A549 (cell line): ENCODE data around the gene B3GALT4. TPM values are rescaled to one million over a fixed set of nuclear protein-coding genes. Genes with fewer than 3 reads are reported as not detected.
A peak's percentile ranks its signal among the peaks of the same experiment; 100 is the strongest.

Experiments used
- ATAC-seq, 2 experiments: fragments of 200-7000 bp in 1 of 2; fragments of >200 bp in 1 of 2; cut with Nextera tagmentation in 1 of 2; cut with Tn5 transposase in 1 of 2; 3 replicates each; pipeline versions ENCODE4 v1.8.0 to v1.9.1; 2018 to 2020; ENCODE audit warnings: mild to moderate bottlenecking in 1 of 2, moderate library complexity in 1 of 2
- CTCF ChIA-PET: fragments of 300-600 bp; sonication (Branson Sonifier 250); formaldehyde crosslinking; extraction: SDS; loops from one replicate; lab custom pipeline; 2021; ENCODE audit warnings: antibody characterized with exemption, inconsistent platforms; lab: Yijun Ruan, JAX
- POLR2A ChIA-PET: fragments of 350-600 bp; formaldehyde crosslinking; extraction: SDS; loops from one replicate; lab custom pipeline; 2021; ENCODE audit warnings: antibody characterized with exemption, inconsistent platforms; lab: Yijun Ruan, JAX
- DNase-seq, 2 experiments: peaks; one replicate each; pipeline versions ENCODE4 v3.0.0 to v3.0.0-alpha.2; 2011 to 2016; ENCODE audit warnings: low read depth in 1 of 2, low spot score in 1 of 2
- FAIRE-seq: peaks from 2 replicates; lab custom pipeline; 2011; peaks lifted over from hg19 to GRCh38; lab: Jason Lieb, UNC
- H3K27ac ChIP-seq, 2 experiments: fragments of >200 bp; sonication (Bioruptor Twin); formaldehyde crosslinking; 3 replicates each; pipeline ENCODE4 v1.5.1; 2016 to 2017
- H3K4me1 ChIP-seq: fragments of >200 bp; sonication (Bioruptor Twin); formaldehyde crosslinking; 3 replicates; pipeline ENCODE4 v1.6.1; 2016
- H3K4me2 ChIP-seq: fragments of >200 bp; sonication (Bioruptor Twin); formaldehyde crosslinking; 3 replicates; pipeline ENCODE4 v1.6.1; 2016
- H3K4me3 ChIP-seq: fragments of >200 bp; sonication (Bioruptor Twin); formaldehyde crosslinking; 3 replicates; pipeline ENCODE4 v1.5.1; 2016
- H3K9me3 ChIP-seq: fragments of >200 bp; sonication (Bioruptor Twin); formaldehyde crosslinking; 3 replicates; pipeline ENCODE4 v1.6.1; 2016
- BHLHE40 ChIP-seq: IDR thresholded peaks from 2 replicates; pipeline ENCODE4 v1.6.1; 2012; ENCODE audit warnings: low read depth, low read length, inconsistent platforms
- CBX8 ChIP-seq: fragments of 200-600 bp; sonication (generic); IDR thresholded peaks from 2 replicates; pipeline ENCODE4 v1.6.1; 2016
- E2F6 ChIP-seq: IDR thresholded peaks from 2 replicates; pipeline ENCODE4 v1.6.1; 2012; ENCODE audit warnings: low read depth, borderline replicate concordance
- EHF ChIP-seq: fragments of 250-450 bp; sonication (Bioruptor Pico); IDR thresholded peaks from 2 replicates; pipeline ENCODE4 v1.5.0; 2020; ENCODE audit warnings: mild to moderate bottlenecking
- ESRRA ChIP-seq: fragments of 150-350 bp; IDR thresholded peaks from 2 replicates; pipeline ENCODE4 v1.6.1; 2014; ENCODE audit warnings: mild to moderate bottlenecking, low read length, borderline replicate concordance
- FOSL2 ChIP-seq, 2 experiments: fragments of 450-650 bp in 1 of 2; fragments of >200 bp in 1 of 2; sonication (Bioruptor Twin) in 1 of 2; formaldehyde crosslinking; IDR thresholded peaks; 2 replicates each; pipeline versions ENCODE4 v1.5.0 to v1.6.1; 2016 to 2020; ENCODE audit warnings: mild to moderate bottlenecking in 1 of 2, moderate library complexity in 1 of 2
- FOXS1 ChIP-seq: fragments of 250-450 bp; sonication (Bioruptor Pico); IDR thresholded peaks from 2 replicates; pipeline ENCODE4 v1.5.0; 2020; ENCODE audit warnings: mild to moderate bottlenecking, moderate library complexity
- GATA3 ChIP-seq: IDR thresholded peaks from 2 replicates; pipeline ENCODE4 v1.6.1; 2012; ENCODE audit warnings: borderline replicate concordance
- HDAC2 ChIP-seq: fragments of 200-600 bp; sonication (generic); IDR thresholded peaks from 2 replicates; pipeline ENCODE4 v1.6.1; 2016
- HES2 ChIP-seq: fragments of >200 bp; sonication (Bioruptor Twin); formaldehyde crosslinking; IDR thresholded peaks from 2 replicates; pipeline ENCODE4 v1.6.1; 2016
- HEYL ChIP-seq: fragments of 250-450 bp; sonication (Bioruptor Pico); IDR thresholded peaks from 2 replicates; pipeline ENCODE4 v1.8.0; 2021; ENCODE audit warnings: mild to moderate bottlenecking, moderate library complexity
- HOXA7 ChIP-seq: fragments of 250-450 bp; sonication (Bioruptor Pico); IDR thresholded peaks from 2 replicates; pipeline ENCODE4 v1.5.0; 2020; ENCODE audit warnings: mild to moderate bottlenecking, moderate library complexity
- JUN ChIP-seq, 2 experiments: fragments of >200 bp; sonication (Bioruptor Twin); formaldehyde crosslinking; IDR thresholded peaks; 2 replicates in 1 of 2; 3 replicates in 1 of 2; pipeline ENCODE4 v1.6.1; 2016 to 2017
- JUNB ChIP-seq: fragments of >200 bp; sonication (Bioruptor Twin); formaldehyde crosslinking; IDR thresholded peaks from 2 replicates; pipeline ENCODE4 v1.6.1; 2016
- KDM1A ChIP-seq: fragments of 200-600 bp; sonication (generic); IDR thresholded peaks from 2 replicates; pipeline ENCODE4 v1.6.1; 2016; ENCODE audit warnings: low read depth, mild to moderate bottlenecking
- MAX ChIP-seq: IDR thresholded peaks from 2 replicates; pipeline ENCODE4 v1.6.1; 2012
- MAZ ChIP-seq: fragments of 150-350 bp; IDR thresholded peaks from 2 replicates; pipeline ENCODE4 v1.6.1; 2014; ENCODE audit warnings: antibody characterized with exemption, low read depth, low read length, borderline replicate concordance
- NPAS2 ChIP-seq: fragments of 250-450 bp; sonication (Bioruptor Pico); IDR thresholded peaks from 2 replicates; pipeline ENCODE4 v1.8.0; 2022; ENCODE audit warnings: mild to moderate bottlenecking, moderate library complexity, borderline replicate concordance
- PHF8 ChIP-seq: fragments of 200-600 bp; sonication (generic); IDR thresholded peaks from 2 replicates; pipeline ENCODE4 v1.6.1; 2016; ENCODE audit warnings: low read depth, mild to moderate bottlenecking, antibody characterized with exemption, moderate library complexity, borderline replicate concordance
- POLR2A ChIP-seq: IDR thresholded peaks from 2 replicates; pipeline ENCODE4 v1.6.1; 2012; ENCODE audit warnings: mild to moderate bottlenecking, low read length
- RAD21 ChIP-seq, 2 experiments: fragments of >200 bp in 1 of 2; sonication (Bioruptor Twin) in 1 of 2; formaldehyde crosslinking in 1 of 2; IDR thresholded peaks in 1 of 2; conservative IDR thresholded peaks in 1 of 2; 2 replicates in 1 of 2; 3 replicates in 1 of 2; pipeline ENCODE4 v1.6.1; 2012 to 2018; ENCODE audit warnings: inconsistent platforms in 1 of 2
- RCOR1 ChIP-seq: fragments of 150-350 bp; IDR thresholded peaks from 2 replicates; pipeline ENCODE4 v1.6.1; 2014; ENCODE audit warnings: antibody characterized with exemption, low read length, low read depth
- RFX5 ChIP-seq: fragments of 450-650 bp; IDR thresholded peaks from 2 replicates; pipeline ENCODE4 v1.7.1; 2014; ENCODE audit warnings: antibody characterized with exemption, mild to moderate bottlenecking, moderate library complexity
- RNF2 ChIP-seq: fragments of 200-600 bp; sonication (generic); IDR thresholded peaks from 2 replicates; pipeline ENCODE4 v1.6.1; 2016; ENCODE audit warnings: low read depth, mild to moderate bottlenecking, antibody characterized with exemption, moderate library complexity, borderline replicate concordance
- SREBF2 ChIP-seq: fragments of 450-650 bp; IDR thresholded peaks from 2 replicates; pipeline ENCODE4 v1.6.1; 2014; ENCODE audit warnings: mild to moderate bottlenecking, moderate library complexity
- USF2 ChIP-seq: fragments of 450-650 bp; IDR thresholded peaks from 2 replicates; pipeline ENCODE4 v1.6.1; 2014; ENCODE audit warnings: antibody characterized with exemption
- ZNF302 ChIP-seq: fragments of 250-450 bp; sonication (Bioruptor Pico); IDR thresholded peaks from 2 replicates; pipeline ENCODE4 v1.9.0; 2021; ENCODE audit warnings: inconsistent platforms, mild to moderate bottlenecking, moderate library complexity
- WGBS: methylation state at CpG from one replicate; pipeline ENCODE4 v1.1.6; 2017; ENCODE audit errors: missing lambda C conversion rate; 5-methylcytosine and 5-hydroxymethylcytosine counted together
- polyA plus RNA-seq, 4 experiments: library from polyadenylated mRNA; depleted of rRNA in 3 of 4; stranded (reverse); fragments of >200 nt; fragmentation: RNase III in 1 of 4; extraction: RNeasy Plus Mini Kit Qiagen cat#74134 plus additional on column Dnase treatment in 1 of 4; gene quantifications; 2 replicates in 3 of 4; 3 replicates in 1 of 4; pipeline ENCODE4 v1.2.3, GENCODE V29; 2011 to 2017
- TF ChIP-seq, protein P1 (sequence below): fragments of 250-450 bp; sonication (Bioruptor Pico); IDR thresholded peaks from 2 replicates; pipeline ENCODE4 v1.5.0; 2021; ENCODE audit warnings: mild to moderate bottlenecking, moderate library complexity, borderline replicate concordance
- TF ChIP-seq, protein P2 (sequence below): fragments of 150-350 bp; IDR thresholded peaks from 2 replicates; pipeline ENCODE4 v1.6.1; 2014; ENCODE audit warnings: low read depth, mild to moderate bottlenecking, low read length

B3GALT4 gene
- polyA plus RNA-seq, 2 of the 4 experiments (the other 2 are of a cell fraction) = 0.27 to 0.54 TPM

GRCh38 chr6:33249732-33250630, 26.9 kb upstream of the B3GALT4 start:
- CTCF ChIA-PET = interaction anchor here (0.5 to 3.7 kb wide), 12 partner anchors 12 to 265 kb away, joined by 3 to 33 read pairs (median 5); partner anchors contain the start of genes B3GALT4 and HLA-DOA
- DNase-seq = no peak
- H3K27ac ChIP-seq = peak overlapping the region; percentile 91 to 92
- no peak for FAIRE-seq
- peak in 1 of 2 experiments; percentile 1; a peak in 3 of 6 replicates for ATAC-seq
- 8% methylated on average over 6 of the region's 15 CpGs for WGBS
- no peak for TF ChIP-seq KDM1A
- no peak for TF ChIP-seq EHF
- TF ChIP-seq, protein P1, sequence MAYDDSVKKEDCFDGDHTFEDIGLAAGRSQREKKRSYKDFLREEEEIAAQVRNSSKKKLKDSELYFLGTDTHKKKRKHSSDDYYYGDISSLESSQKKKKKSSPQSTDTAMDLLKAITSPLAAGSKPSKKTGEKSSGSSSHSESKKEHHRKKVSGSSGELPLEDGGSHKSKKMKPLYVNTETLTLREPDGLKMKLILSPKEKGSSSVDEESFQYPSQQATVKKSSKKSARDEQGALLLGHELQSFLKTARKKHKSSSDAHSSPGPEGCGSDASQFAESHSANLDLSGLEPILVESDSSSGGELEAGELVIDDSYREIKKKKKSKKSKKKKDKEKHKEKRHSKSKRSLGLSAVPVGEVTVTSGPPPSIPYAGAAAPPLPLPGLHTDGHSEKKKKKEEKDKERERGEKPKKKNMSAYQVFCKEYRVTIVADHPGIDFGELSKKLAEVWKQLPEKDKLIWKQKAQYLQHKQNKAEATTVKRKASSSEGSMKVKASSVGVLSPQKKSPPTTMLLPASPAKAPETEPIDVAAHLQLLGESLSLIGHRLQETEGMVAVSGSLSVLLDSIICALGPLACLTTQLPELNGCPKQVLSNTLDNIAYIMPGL (CRISPR knock-in tag) = no peak
- TF ChIP-seq NPAS2 (CRISPR knock-in tag) = no peak
- TF ChIP-seq PHF8 = no peak
- TF ChIP-seq RCOR1 = no peak
- TF ChIP-seq FOSL2 (IDR thresholded peaks at IDR 0.05) = no peak
- TF ChIP-seq FOSL2 (CRISPR knock-in tag; IDR thresholded peaks at IDR 0.05) = no peak
- no peak for TF ChIP-seq JUNB
- TF ChIP-seq ZNF302 (CRISPR knock-in tag) = no peak
- no peak for TF ChIP-seq BHLHE40
- no peak for TF ChIP-seq RFX5
- TF ChIP-seq GATA3 = no peak
- TF ChIP-seq, protein P2, sequence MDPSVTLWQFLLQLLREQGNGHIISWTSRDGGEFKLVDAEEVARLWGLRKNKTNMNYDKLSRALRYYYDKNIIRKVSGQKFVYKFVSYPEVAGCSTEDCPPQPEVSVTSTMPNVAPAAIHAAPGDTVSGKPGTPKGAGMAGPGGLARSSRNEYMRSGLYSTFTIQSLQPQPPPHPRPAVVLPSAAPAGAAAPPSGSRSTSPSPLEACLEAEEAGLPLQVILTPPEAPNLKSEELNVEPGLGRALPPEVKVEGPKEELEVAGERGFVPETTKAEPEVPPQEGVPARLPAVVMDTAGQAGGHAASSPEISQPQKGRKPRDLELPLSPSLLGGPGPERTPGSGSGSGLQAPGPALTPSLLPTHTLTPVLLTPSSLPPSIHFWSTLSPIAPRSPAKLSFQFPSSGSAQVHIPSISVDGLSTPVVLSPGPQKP = no peak
- TF ChIP-seq HES2 = no peak
- TF ChIP-seq HDAC2 = no peak
- TF ChIP-seq HOXA7 (CRISPR knock-in tag) = no peak
- no peak for TF ChIP-seq HEYL (CRISPR knock-in tag)
- TF ChIP-seq SREBF2 = no peak
- TF ChIP-seq, all 56 proteins: peak for 0
- Histone ChIP-seq H3K9me3 (no peaks in the 10 kb centered on the region), H3K4me1 (peaks cover 11% of the 10 kb centered on the region), H3K4me2 (peak overlapping the region; percentile 99), H3K4me3 (peak overlapping the region; percentile 68)
- POLR2A ChIA-PET = interaction anchor here (0.9 to 2.7 kb wide), 7 partner anchors 19 to 278 kb away, joined by 3 to 17 read pairs (median 4); partner anchors contain the start of genes B3GALT4, RING1, RPS18 and VPS52

- Histone ChIP-seq H3K4me2 (peak overlapping the region; percentile 99; the same call in 1 of the 3 replicates), H3K4me1 (peaks cover 11% of the 10 kb centered on the region), H3K9me3 (no peaks in the 10 kb centered on the region), H3K27ac (peak overlapping the region in 1 of 2 experiments; percentile 91; a peak in 1 of 6 replicates), H3K4me3 (no peak overlapping the region)
- POLR2A ChIA-PET = interaction anchor here (0.9 to 1.5 kb wide), 3 partner anchors 26 to 76 kb away, joined by 3 read pairs; partner anchors contain the start of genes B3GALT4 and RING1
- ATAC-seq (no peak), FAIRE-seq (no peak), DNase-seq (no peak)
- no peak for TF ChIP-seq MAZ
- no peak for TF ChIP-seq CBX8
- TF ChIP-seq POLR2A = no peak
- TF ChIP-seq ESRRA = no peak
- no peak for TF ChIP-seq MAX
- TF ChIP-seq KDM1A = no peak
- TF ChIP-seq RAD21 (conservative IDR thresholded peaks at IDR 0.05 in 1 of 2, IDR thresholded peaks at IDR 0.05 in 1 of 2) = no peak
- TF ChIP-seq USF2 = no peak
- TF ChIP-seq FOXS1 (CRISPR knock-in tag) = no peak
- TF ChIP-seq PHF8 = no peak
- no peak for TF ChIP-seq JUN (IDR thresholded peaks at IDR 0.05)
- TF ChIP-seq RNF2 = no peak
- no peak for TF ChIP-seq E2F6
- WGBS = 90% methylated on average over 13 of the region's 13 CpGs
- CTCF ChIA-PET = interaction anchor here (0.6 to 3.7 kb wide), 3 partner anchors 10 to 241 kb away, joined by 5 to 33 read pairs (median 5); partner anchors contain the start of gene HLA-DOA
Measured at GRCh38 chr6:33250731-33251130, 26.2 kb upstream of the B3GALT4 start.
